Right atrium auricular region (tissue), 2 donors: ENCODE data around the gene RRM1. TPM values are rescaled to one million over a fixed set of nuclear protein-coding genes. Genes with fewer than 3 reads are reported as not detected.
"Not testable (repeated sequence)": the region's sequence is repeated elsewhere in the genome, so short reads cannot be mapped to it uniquely, and the experiment has no call there.

Experiments used
- DNase-seq: peaks from one replicate; pipeline ENCODE4 v3.0.0-alpha.2; 2019; ENCODE audit warnings: low spot score
- H3K27ac ChIP-seq, 2 donors: fragments of 200-600 bp; sonication (generic); 1 replicate in 1 of 2; 2 replicates in 1 of 2; pipeline ENCODE4 v1.5.1; 2016 to 2019
- H3K27me3 ChIP-seq, 2 donors: fragments of 200-600 bp; sonication (generic); one replicate each; pipeline versions ENCODE4 v1.5.1 to v1.6.0; 2017 to 2019
- H3K36me3 ChIP-seq: fragments of 200-600 bp; sonication (generic); one replicate; pipeline ENCODE4 v1.5.1; 2016
- H3K4me1 ChIP-seq, 2 donors: fragments of 200-600 bp; sonication (generic); one replicate each; pipeline versions ENCODE4 v1.5.1 to v1.6.0; 2017 to 2019
- H3K4me3 ChIP-seq, 2 donors: fragments of 200-600 bp; sonication (generic); 1 replicate in 1 of 2; 2 replicates in 1 of 2; pipeline ENCODE4 v1.5.1; 2017 to 2019; ENCODE audit warnings: mild to moderate bottlenecking in 1 of 2, moderate library complexity in 1 of 2
- H3K9me3 ChIP-seq, 2 donors: fragments of 200-600 bp; sonication (generic); one replicate each; pipeline ENCODE4 v1.5.1; 2019
- total RNA-seq, 2 donors: library from RNA; depleted of rRNA; stranded (reverse); fragments of >200 nt; gene quantifications; one replicate each; pipeline ENCODE4 v1.1.0, GENCODE V29; 2016
- TF ChIP-seq, protein P1 (sequence below), 2 donors: fragments of 200-600 bp; sonication (generic); IDR thresholded peaks; one replicate each; pipeline ENCODE4 v1.5.1; 2019; ENCODE audit warnings: antibody characterized with exemption in 2 of 2

RRM1 gene
- total RNA-seq, 2 donors from 2014 or later = 18.3 to 26.7 TPM

DNA sequence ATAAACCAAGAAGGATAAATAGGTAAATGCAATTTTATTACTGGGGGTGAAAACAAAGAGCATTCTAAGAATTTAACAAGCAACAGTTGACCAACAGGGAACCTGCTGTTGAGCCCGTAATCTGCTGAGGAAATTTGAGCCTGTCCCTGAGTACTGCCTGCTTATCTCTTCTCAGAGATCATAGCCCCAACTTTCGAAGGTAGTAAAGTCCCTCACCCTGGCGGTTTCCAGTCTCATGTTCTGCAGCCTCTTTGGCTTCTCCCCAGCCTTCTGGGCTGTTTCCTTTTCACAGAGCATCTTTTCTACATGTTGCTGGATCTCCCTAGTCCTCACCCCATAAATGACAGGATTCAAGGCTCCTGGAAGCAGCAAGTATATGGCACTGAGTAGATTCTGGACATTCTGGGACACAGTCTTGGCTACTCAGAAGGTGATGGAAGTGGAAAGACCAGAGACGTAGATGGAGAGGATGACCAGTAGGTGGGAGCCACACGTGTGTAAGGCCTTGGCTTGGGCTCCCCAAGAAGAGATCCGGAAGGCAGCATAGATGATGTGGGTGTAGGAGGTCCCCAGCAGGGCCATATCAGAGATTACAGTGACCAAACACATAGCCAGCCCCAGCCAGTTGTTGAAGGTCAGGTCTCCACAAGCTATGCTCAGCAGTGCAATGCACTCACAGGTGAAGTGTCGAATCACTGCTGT, 51.6 kb downstream of the RRM1 start:
- DNase-seq = no peak
- TF ChIP-seq, protein P1, sequence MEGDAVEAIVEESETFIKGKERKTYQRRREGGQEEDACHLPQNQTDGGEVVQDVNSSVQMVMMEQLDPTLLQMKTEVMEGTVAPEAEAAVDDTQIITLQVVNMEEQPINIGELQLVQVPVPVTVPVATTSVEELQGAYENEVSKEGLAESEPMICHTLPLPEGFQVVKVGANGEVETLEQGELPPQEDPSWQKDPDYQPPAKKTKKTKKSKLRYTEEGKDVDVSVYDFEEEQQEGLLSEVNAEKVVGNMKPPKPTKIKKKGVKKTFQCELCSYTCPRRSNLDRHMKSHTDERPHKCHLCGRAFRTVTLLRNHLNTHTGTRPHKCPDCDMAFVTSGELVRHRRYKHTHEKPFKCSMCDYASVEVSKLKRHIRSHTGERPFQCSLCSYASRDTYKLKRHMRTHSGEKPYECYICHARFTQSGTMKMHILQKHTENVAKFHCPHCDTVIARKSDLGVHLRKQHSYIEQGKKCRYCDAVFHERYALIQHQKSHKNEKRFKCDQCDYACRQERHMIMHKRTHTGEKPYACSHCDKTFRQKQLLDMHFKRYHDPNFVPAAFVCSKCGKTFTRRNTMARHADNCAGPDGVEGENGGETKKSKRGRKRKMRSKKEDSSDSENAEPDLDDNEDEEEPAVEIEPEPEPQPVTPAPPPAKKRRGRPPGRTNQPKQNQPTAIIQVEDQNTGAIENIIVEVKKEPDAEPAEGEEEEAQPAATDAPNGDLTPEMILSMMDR (IDR thresholded peaks at IDR 0.05) = no peak
- Histone ChIP-seq H3K9me3 (no peaks in the 10 kb centered on the region), H3K36me3 (no peaks in the 10 kb centered on the region), H3K27me3 (no peaks in the 10 kb centered on the region), H3K27ac (no peak overlapping the region), H3K4me3 (no peak overlapping the region), H3K4me1 (no peaks in the 10 kb centered on the region)

- no peak for DNase-seq
- no peaks in the 10 kb centered on the region for H3K4me1 ChIP-seq
- H3K36me3 ChIP-seq = no peaks in the 10 kb centered on the region
- no peaks in the 10 kb centered on the region for H3K27me3 ChIP-seq
- TF ChIP-seq, protein P1 (IDR thresholded peaks at IDR 0.05) = no peak
- no peaks in the 10 kb centered on the region for H3K9me3 ChIP-seq
- no peak overlapping the region for H3K27ac ChIP-seq
- H3K4me3 ChIP-seq = no peak overlapping the region
Observed at GRCh38 chr11:4146772-4147098, 52.1 kb downstream of the RRM1 start.

DNA sequence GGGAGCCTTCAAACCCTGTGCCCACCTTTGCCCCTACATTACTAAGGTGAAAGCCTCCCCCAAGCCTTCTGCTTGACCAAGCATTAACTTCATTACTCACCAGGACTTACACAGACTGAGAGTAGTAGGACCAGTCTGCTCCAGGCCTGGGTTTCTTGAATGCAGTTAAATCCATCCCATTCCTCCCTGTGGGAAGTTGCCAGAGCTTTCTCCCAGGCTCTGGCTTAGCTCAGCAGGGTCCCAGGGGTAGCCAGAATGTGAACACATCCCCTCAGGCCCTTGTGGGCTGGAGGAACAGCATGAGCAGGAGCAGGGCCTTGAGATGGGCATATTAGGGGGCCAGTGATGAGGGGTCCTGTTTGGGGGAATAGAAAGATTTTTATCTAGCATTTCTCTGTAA, 59.9 kb downstream of the RRM1 start:
- TF ChIP-seq, protein P1 (IDR thresholded peaks at IDR 0.05) = no peak
- Histone ChIP-seq H3K9me3 (no peaks in the 10 kb centered on the region), H3K27me3 (no peaks in the 10 kb centered on the region), H3K27ac (no peak overlapping the region), H3K4me3 (no peak overlapping the region), H3K4me1 (no peaks in the 10 kb centered on the region), H3K36me3 (no peaks in the 10 kb centered on the region)
- DNase-seq = no peak

DNA sequence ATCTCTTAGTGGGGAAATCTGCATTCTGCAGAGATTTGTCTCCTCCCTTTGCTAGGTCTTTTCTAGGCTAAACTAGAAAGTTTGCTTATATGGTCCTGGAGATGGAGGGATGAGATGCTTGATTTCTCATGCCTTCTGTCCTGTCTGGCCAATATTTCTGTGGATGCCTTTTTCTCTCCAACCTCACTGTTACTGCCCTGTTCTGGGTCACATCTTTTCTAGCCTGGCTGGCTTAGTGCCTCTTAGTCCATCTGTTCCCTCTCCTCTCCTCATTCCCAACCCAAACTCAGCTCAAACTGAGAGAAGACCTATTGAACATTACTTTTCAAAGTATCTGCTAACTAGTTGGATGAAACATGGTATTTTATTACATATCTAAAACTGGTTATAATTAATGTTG, 62.0 kb downstream of the RRM1 start:
- Histone ChIP-seq H3K4me3 (no peak overlapping the region), H3K4me1 (no peaks in the 10 kb centered on the region), H3K27ac (no peak overlapping the region), H3K9me3 (no peaks in the 10 kb centered on the region), H3K27me3 (no peaks in the 10 kb centered on the region), H3K36me3 (no peaks in the 10 kb centered on the region)
- TF ChIP-seq, protein P1 (IDR thresholded peaks at IDR 0.05) = no peak
- no peak for DNase-seq

DNA sequence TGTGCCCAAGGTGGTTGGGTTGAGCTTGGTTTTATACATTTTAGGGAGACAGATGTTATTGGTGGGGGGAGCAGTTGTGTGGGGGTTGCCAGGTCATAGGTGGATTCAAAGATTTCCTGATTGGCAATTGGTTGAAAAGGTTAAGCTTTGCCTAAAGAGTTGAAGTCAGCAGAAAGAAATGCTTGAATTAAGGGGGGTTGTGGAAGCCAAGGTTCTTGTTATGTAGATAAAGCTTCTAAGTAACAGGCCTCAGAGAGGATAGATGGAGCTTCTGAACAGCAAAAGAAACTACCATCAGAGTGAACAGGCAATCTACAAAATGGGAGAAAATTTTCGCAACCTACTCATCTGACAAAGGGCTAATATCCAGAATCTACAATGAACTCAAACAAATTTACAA, 64.2 kb downstream of the RRM1 start:
- H3K4me1 ChIP-seq, H3K36me3 ChIP-seq, H3K9me3 ChIP-seq, H3K27me3 ChIP-seq, H3K27ac ChIP-seq, H3K4me3 ChIP-seq, DNase-seq: not testable (repeated sequence)

GRCh38 chr11:4161305-4161704, 66.7 kb downstream of the RRM1 start:
- no peak for DNase-seq
- TF ChIP-seq, protein P1 (IDR thresholded peaks at IDR 0.05) = no peak
- no peak overlapping the region for H3K4me3 ChIP-seq
- H3K4me1 ChIP-seq = no peaks in the 10 kb centered on the region
- H3K9me3 ChIP-seq = no peaks in the 10 kb centered on the region
- no peaks in the 10 kb centered on the region for H3K27me3 ChIP-seq
- H3K36me3 ChIP-seq = no peaks in the 10 kb centered on the region
- H3K27ac ChIP-seq = no peak overlapping the region
